H9 (cell line): ENCODE results near the gene FHOD3. TPM values are rescaled to one million over a fixed set of nuclear protein-coding genes. Genes with fewer than 3 reads are reported as not detected.

Source experiments
- DNase-seq: peaks from one replicate; pipeline ENCODE4 v3.0.0-alpha.2; 2017
- H2AFZ ChIP-seq: one replicate; pipeline ENCODE4 v1.6.1; 2013; ENCODE audit warnings: mild to moderate bottlenecking, low read length, control low read depth, moderate library complexity
- H2AK5ac ChIP-seq: 2 replicates; pipeline ENCODE4 v1.6.1; 2013; ENCODE audit warnings: low read length, control low read depth, mixed read lengths; ENCODE audit not compliant: insufficient read length
- H2BK120ac ChIP-seq: one replicate; pipeline ENCODE4 v1.6.1; 2013; ENCODE audit warnings: low read depth, mild to moderate bottlenecking, low read length, control low read depth, inconsistent platforms; ENCODE audit not compliant: poor library complexity, severe bottlenecking
- H2BK12ac ChIP-seq: 2 replicates; pipeline ENCODE4 v1.6.1; 2013; ENCODE audit warnings: low read length, control low read depth, mixed read lengths, low read depth; ENCODE audit not compliant: insufficient read length
- H2BK15ac ChIP-seq: 2 replicates; pipeline ENCODE4 v1.6.1; 2013; ENCODE audit warnings: low read depth, low read length, control low read depth
- H2BK20ac ChIP-seq: one replicate; pipeline ENCODE4 v1.6.1; 2013; ENCODE audit warnings: low read depth, mild to moderate bottlenecking, low read length, control low read depth, inconsistent platforms; ENCODE audit not compliant: poor library complexity, severe bottlenecking
- H2BK5ac ChIP-seq: 2 replicates; pipeline ENCODE4 v1.6.1; 2013; ENCODE audit warnings: low read length, control low read depth, mixed read lengths; ENCODE audit not compliant: insufficient read length
- H3K14ac ChIP-seq: 2 replicates; pipeline ENCODE4 v1.6.1; 2013; ENCODE audit warnings: low read length, control low read depth; ENCODE audit not compliant: insufficient read depth
- H3K18ac ChIP-seq: 2 replicates; pipeline ENCODE4 v1.6.1; 2013; ENCODE audit warnings: low read depth, mild to moderate bottlenecking, mixed read lengths, low read length, control low read depth; ENCODE audit not compliant: insufficient read length
- H3K23ac ChIP-seq: 2 replicates; pipeline ENCODE4 v1.6.1; 2013; ENCODE audit warnings: low read length, control low read depth, mixed read lengths, low read depth; ENCODE audit not compliant: insufficient read length
- H3K23me2 ChIP-seq: 2 replicates; pipeline ENCODE4 v1.6.1; 2013; ENCODE audit warnings: low read depth, mild to moderate bottlenecking, mixed read lengths, low read length, control low read depth; ENCODE audit not compliant: insufficient read length, poor library complexity, severe bottlenecking
- H3K27ac ChIP-seq: 2 replicates; pipeline ENCODE4 v1.5.1; 2013; ENCODE audit warnings: low read length, control low read depth, mixed read lengths, low read depth; ENCODE audit not compliant: insufficient read length
- H3K27me3 ChIP-seq: 2 replicates; pipeline ENCODE4 v1.6.1; 2013; ENCODE audit warnings: low read length, control low read depth, inconsistent platforms; ENCODE audit not compliant: insufficient read depth
- H3K4ac ChIP-seq: 2 replicates; pipeline ENCODE4 v1.6.1; 2013; ENCODE audit warnings: low read depth, mild to moderate bottlenecking, control low read depth, inconsistent platforms, low read length, moderate library complexity
- H3K4me1 ChIP-seq: 2 replicates; pipeline ENCODE4 v1.6.1; 2013; ENCODE audit warnings: low read length, control low read depth, inconsistent platforms; ENCODE audit not compliant: insufficient read depth
- H3K4me2 ChIP-seq: 2 replicates; pipeline ENCODE4 v1.6.1; 2013; ENCODE audit warnings: low read length, control low read depth, mixed read lengths; ENCODE audit not compliant: insufficient read length, insufficient read depth
- H3K56ac ChIP-seq: 2 replicates; pipeline ENCODE4 v1.6.1; 2013; ENCODE audit warnings: low read depth, mild to moderate bottlenecking, mixed read lengths, low read length, control low read depth; ENCODE audit not compliant: insufficient read length
- H3K79me1 ChIP-seq: 2 replicates; pipeline ENCODE4 v1.6.1; 2013; ENCODE audit warnings: low read depth, mild to moderate bottlenecking, moderate library complexity, low read length, control low read depth, inconsistent platforms; ENCODE audit not compliant: insufficient read depth, poor library complexity, severe bottlenecking
- H3K79me2 ChIP-seq: 2 replicates; pipeline ENCODE4 v1.6.1; 2013; ENCODE audit warnings: low read length, control low read depth, inconsistent platforms; ENCODE audit not compliant: insufficient read depth
- H3K9ac ChIP-seq: 2 replicates; pipeline ENCODE4 v1.6.1; 2013; ENCODE audit warnings: low read length, control low read depth, mixed read lengths; ENCODE audit not compliant: insufficient read length; ENCODE audit errors: extremely low read depth
- H3K9me3 ChIP-seq: one replicate; pipeline ENCODE4 v1.6.1; 2013; ENCODE audit warnings: low read depth, low read length, inconsistent platforms; ENCODE audit not compliant: control insufficient read depth
- H3T11ph ChIP-seq: one replicate; pipeline ENCODE4 v1.6.1; 2013; ENCODE audit warnings: mild to moderate bottlenecking, low read length, control low read depth, inconsistent platforms
- H4K20me1 ChIP-seq: one replicate; pipeline ENCODE4 v1.6.1; 2013; ENCODE audit not compliant: control insufficient read depth, insufficient read length, insufficient read depth
- H4K5ac ChIP-seq: 2 replicates; pipeline ENCODE4 v1.6.1; 2013; ENCODE audit warnings: low read depth, mild to moderate bottlenecking, mixed read lengths, low read length, control low read depth; ENCODE audit not compliant: insufficient read length
- H4K8ac ChIP-seq: replicated peaks from 2 replicates; pipeline ENCODE4 v1.6.1; 2013; ENCODE audit warnings: low read length, control low read depth, mixed read lengths, low read depth; ENCODE audit not compliant: insufficient read length
- H4K91ac ChIP-seq: 2 replicates; pipeline ENCODE4 v1.6.1; 2013; ENCODE audit warnings: low read depth, mild to moderate bottlenecking, moderate library complexity, mixed read lengths, low read length, control low read depth; ENCODE audit not compliant: insufficient read length
- H3K27ac Mint-ChIP-seq, 3 experiments: 2 replicates in 2 of 3; 3 replicates in 1 of 3; pipeline ENCODE4 v1.8.0; 2020 to 2021; ENCODE audit warnings: mixed read lengths in 3 of 3, mild to moderate bottlenecking in 1 of 3, moderate library complexity in 1 of 3
- H3K27me3 Mint-ChIP-seq: 2 replicates; pipeline ENCODE4 v1.8.0; 2021; ENCODE audit warnings: low read depth, mild to moderate bottlenecking, moderate library complexity, mixed read lengths
- H3K36me3 Mint-ChIP-seq, 3 experiments: 2 replicates in 2 of 3; 3 replicates in 1 of 3; pipeline ENCODE4 v1.8.0; 2020 to 2021; ENCODE audit warnings: low read depth in 3 of 3, mixed read lengths in 3 of 3; ENCODE audit not compliant: insufficient read depth in 1 of 3
- H3K4me1 Mint-ChIP-seq, 2 experiments: 2 replicates each; pipeline ENCODE4 v1.8.0; 2020; ENCODE audit warnings: mixed read lengths in 2 of 2
- H3K4me3 Mint-ChIP-seq, 2 experiments: 2 replicates in 1 of 2; 3 replicates in 1 of 2; pipeline ENCODE4 v1.8.0; 2020 to 2021; ENCODE audit warnings: mild to moderate bottlenecking in 2 of 2, mixed read lengths in 2 of 2, moderate library complexity in 1 of 2
- H3K9me3 Mint-ChIP-seq, 2 experiments: 2 replicates in 1 of 2; 3 replicates in 1 of 2; pipeline ENCODE4 v1.8.0; 2020; ENCODE audit warnings: mild to moderate bottlenecking in 2 of 2, mixed read lengths in 2 of 2, moderate library complexity in 1 of 2
- CTCF ChIP-seq: fragments of 200-600 bp; sonication (generic); conservative IDR thresholded peaks from 3 replicates; pipeline ENCODE4 v1.8.0; 2021; ENCODE audit warnings: antibody characterized with exemption, mild to moderate bottlenecking
- WGBS: extraction: QIAGEN DNeasy Blood & Tissue Kit; methylation state at CpG from one replicate; pipeline ENCODE4 v1.1.7; 2013; ENCODE audit warnings: missing lambda C conversion rate, low lambda C conversion rate, mixed read lengths; ENCODE audit not compliant: insufficient read length; ENCODE audit errors: extremely low coverage; 5-methylcytosine and 5-hydroxymethylcytosine counted together
- total RNA-seq: library from RNA; stranded (reverse); gene quantifications from 2 replicates; pipeline ENCODE4 v1.2.1, GENCODE V29; 2021

The FHOD3 gene
- total RNA-seq, 1 experiment from 2014 or later = 8.0 TPM

- H2BK20ac ChIP-seq = no peak overlapping the region
- WGBS = no CpG with 5 or more reads among the region's 7 CpGs
These were observed 94.1 kb downstream of the FHOD3 start for GRCh38 chr18:36391426-36392145.

More at GRCh38 chr18:36391426-36392145, 94.1 kb downstream of the FHOD3 start:
- Histone ChIP-seq H3K27me3 (no peaks in the 10 kb centered on the region), H4K5ac (no peak overlapping the region), H2BK15ac (no peak overlapping the region), H2AFZ (no peak overlapping the region), H3K27ac (no peak overlapping the region), H3K4me1 (no peaks in the 10 kb centered on the region), H3K56ac (no peak overlapping the region), H2AK5ac (no peak overlapping the region), H3T11ph (no peak overlapping the region), H4K91ac (no peak overlapping the region), H4K20me1 (no peaks in the 10 kb centered on the region), H3K18ac (no peak overlapping the region), H3K14ac (no peak overlapping the region; the same call in 1 of the 2 replicates), H3K23me2 (no peaks in the 10 kb centered on the region), H3K9me3 (no peaks in the 10 kb centered on the region), H3K4me2 (no peak overlapping the region), H3K9ac (no peak overlapping the region), H3K79me2 (no peaks in the 10 kb centered on the region), H2BK120ac (no peak overlapping the region), H3K4ac (no peak overlapping the region), H2BK12ac (no peak overlapping the region), H4K8ac (no peak overlapping the region), H3K79me1 (no peaks in the 10 kb centered on the region), H3K23ac (no peak overlapping the region), H2BK5ac (no peak overlapping the region)
- H3K9me3 Mint-ChIP-seq = peaks cover 23 to 24% of the 10 kb centered on the region in 2 experiments
- H3K4me3 Mint-ChIP-seq = no peak overlapping the region
- peaks cover 7 to 28% (median 9%) of the 10 kb centered on the region in 3 experiments; a peak in 6 of 7 replicates for H3K36me3 Mint-ChIP-seq
- H3K4me1 Mint-ChIP-seq = peaks cover 15 to 20% of the 10 kb centered on the region in 2 experiments
- no peak for TF ChIP-seq CTCF
- no peak overlapping the region for H3K27ac Mint-ChIP-seq
- DNase-seq = no peak
- no peaks in the 10 kb centered on the region for H3K27me3 Mint-ChIP-seq
